Measurements from ENCODE around the gene SPTBN5. TPM values are rescaled to one million over a fixed set of nuclear protein-coding genes. Genes with fewer than 3 reads are reported as not detected.

Gene SPTBN5
- total and polyA plus RNA-seq, 2 experiments from 2014 or later: 0.57 to 1.1 TPM

DNA sequence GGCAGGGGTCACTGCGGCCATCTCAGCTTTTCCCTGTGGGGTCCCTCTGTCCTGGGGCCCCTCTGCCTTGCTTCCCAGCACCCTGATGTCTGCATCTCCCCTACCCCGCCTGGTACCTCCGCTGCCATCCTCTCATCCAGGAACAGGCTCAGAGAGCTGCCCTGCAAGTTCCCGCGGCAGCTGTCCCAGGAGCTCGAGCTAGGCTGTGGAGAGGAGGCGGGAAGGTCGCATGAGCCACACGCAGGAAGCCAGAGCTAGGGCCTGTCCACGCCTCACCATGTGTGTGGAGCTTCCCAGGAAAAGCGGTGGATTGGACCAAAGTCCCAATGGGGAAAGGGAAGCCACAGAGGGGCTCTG lies 42.7 kb downstream of the SPTBN5 start (continued):
- TF ChIP-seq, protein P1, sequence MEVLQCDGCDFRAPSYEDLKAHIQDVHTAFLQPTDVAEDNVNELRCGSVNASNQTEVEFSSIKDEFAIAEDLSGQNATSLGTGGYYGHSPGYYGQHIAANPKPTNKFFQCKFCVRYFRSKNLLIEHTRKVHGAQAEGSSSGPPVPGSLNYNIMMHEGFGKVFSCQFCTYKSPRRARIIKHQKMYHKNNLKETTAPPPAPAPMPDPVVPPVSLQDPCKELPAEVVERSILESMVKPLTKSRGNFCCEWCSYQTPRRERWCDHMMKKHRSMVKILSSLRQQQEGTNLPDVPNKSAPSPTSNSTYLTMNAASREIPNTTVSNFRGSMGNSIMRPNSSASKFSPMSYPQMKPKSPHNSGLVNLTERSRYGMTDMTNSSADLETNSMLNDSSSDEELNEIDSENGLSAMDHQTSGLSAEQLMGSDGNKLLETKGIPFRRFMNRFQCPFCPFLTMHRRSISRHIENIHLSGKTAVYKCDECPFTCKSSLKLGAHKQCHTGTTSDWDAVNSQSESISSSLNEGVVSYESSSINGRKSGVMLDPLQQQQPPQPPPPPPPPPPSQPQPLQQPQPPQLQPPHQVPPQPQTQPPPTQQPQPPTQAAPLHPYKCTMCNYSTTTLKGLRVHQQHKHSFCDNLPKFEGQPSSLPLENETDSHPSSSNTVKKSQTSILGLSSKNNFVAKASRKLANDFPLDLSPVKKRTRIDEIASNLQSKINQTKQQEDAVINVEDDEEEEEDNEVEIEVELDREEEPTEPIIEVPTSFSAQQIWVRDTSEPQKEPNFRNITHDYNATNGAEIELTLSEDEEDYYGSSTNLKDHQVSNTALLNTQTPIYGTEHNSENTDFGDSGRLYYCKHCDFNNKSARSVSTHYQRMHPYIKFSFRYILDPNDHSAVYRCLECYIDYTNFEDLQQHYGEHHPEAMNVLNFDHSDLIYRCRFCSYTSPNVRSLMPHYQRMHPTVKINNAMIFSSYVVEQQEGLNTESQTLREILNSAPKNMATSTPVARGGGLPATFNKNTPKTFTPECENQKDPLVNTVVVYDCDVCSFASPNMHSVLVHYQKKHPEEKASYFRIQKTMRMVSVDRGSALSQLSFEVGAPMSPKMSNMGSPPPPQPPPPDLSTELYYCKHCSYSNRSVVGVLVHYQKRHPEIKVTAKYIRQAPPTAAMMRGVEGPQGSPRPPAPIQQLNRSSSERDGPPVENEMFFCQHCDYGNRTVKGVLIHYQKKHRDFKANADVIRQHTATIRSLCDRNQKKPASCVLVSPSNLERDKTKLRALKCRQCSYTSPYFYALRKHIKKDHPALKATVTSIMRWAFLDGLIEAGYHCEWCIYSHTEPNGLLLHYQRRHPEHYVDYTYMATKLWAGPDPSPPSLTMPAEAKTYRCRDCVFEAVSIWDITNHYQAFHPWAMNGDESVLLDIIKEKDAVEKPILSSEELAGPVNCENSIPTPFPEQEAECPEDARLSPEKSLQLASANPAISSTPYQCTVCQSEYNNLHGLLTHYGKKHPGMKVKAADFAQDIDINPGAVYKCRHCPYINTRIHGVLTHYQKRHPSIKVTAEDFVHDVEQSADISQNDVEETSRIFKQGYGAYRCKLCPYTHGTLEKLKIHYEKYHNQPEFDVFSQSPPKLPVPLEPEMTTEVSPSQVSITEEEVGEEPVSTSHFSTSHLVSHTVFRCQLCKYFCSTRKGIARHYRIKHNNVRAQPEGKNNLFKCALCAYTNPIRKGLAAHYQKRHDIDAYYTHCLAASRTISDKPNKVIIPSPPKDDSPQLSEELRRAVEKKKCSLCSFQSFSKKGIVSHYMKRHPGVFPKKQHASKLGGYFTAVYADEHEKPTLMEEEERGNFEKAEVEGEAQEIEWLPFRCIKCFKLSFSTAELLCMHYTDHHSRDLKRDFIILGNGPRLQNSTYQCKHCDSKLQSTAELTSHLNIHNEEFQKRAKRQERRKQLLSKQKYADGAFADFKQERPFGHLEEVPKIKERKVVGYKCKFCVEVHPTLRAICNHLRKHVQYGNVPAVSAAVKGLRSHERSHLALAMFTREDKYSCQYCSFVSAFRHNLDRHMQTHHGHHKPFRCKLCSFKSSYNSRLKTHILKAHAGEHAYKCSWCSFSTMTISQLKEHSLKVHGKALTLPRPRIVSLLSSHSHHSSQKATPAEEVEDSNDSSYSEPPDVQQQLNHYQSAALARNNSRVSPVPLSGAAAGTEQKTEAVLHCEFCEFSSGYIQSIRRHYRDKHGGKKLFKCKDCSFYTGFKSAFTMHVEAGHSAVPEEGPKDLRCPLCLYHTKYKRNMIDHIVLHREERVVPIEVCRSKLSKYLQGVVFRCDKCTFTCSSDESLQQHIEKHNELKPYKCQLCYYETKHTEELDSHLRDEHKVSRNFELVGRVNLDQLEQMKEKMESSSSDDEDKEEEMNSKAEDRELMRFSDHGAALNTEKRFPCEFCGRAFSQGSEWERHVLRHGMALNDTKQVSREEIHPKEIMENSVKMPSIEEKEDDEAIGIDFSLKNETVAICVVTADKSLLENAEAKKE (CRISPR knock-in tag; IDR thresholded peaks at IDR 0.05): no peak
- TF ChIP-seq STAT1 (IDR thresholded peaks at IDR 0.05; ENCODE audit: unreplicated experiment) (no peak), POLR2AphosphoS5 (IDR thresholded peaks at IDR 0.05; ENCODE audit: low read depth) (no peak), NANOG (IDR thresholded peaks at IDR 0.05; ENCODE audit: borderline replicate concordance) (no peak), CREB1 (CRISPR knock-in tag; IDR thresholded peaks at IDR 0.05; ENCODE audit: low read depth) (no peak)

DNA sequence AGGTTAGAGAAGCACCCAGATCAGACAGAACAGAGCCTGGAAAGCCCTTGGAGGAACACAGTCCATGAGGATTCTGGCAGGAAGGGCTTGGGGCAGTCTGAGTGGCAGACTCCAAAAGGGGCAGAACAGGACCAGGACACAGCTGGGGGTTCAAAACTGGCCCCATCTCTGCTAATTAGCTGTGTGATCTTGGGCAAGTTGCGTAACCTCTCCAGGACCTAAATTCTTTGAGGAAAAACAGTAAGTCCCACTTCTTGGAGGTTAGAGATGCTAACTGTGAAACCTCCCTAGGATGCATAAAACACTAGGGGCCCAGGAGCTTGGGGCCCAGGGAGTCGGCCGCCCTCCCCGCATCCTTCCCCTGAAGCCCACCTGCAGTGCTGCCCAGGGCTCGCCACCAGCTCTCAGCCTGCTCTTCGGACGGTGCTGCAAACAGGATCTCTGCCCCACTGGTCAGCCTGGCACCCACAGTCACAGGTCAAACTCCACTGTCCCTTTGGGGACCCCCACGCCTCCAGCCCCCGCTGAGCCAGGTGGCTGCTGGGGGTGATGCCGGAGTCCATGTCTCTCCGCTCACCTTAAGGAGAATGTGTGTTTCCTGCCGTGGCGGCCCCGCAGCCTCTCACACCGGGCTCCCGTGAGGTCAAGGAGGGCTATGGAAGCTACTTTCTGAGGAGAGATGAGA lies 43.2 kb downstream of the SPTBN5 start:
- DNase-seq (ENCODE audit: low spot score) (no peak), ATAC-seq (no peak)
- Histone ChIP-seq H3K4me1 (ENCODE audit: insufficient read depth) (no peaks in the 10 kb centered on the region), H3K36me3 (ENCODE audit: insufficient read depth) (no peaks in the 10 kb centered on the region), H3K27me3 (ENCODE audit: insufficient read depth) (no peaks in the 10 kb centered on the region), H3F3A (replicated peaks; ENCODE audit: low read depth) (no peaks in the 10 kb centered on the region), H3K79me2 (replicated peaks; ENCODE audit: insufficient read depth) (no peaks in the 10 kb centered on the region), H3K4me3 (no peak overlapping the region), H3K4me2 (no peak overlapping the region), H4K20me1 (replicated peaks; ENCODE audit: insufficient read depth) (no peaks in the 10 kb centered on the region), H3K27ac (ENCODE audit: low read depth) (no peak overlapping the region), H2AFZ (no peak overlapping the region), H3K9me2 (ENCODE audit: insufficient read depth) (no peaks in the 10 kb centered on the region)
- Mint-ChIP-seq H3K27ac (no peak overlapping the region), H3K27me3 (ENCODE audit: insufficient read depth, low read depth, poor library complexity) (peaks cover 11% of the 10 kb centered on the region), H3K36me3 (ENCODE audit: low read depth) (no peaks in the 10 kb centered on the region; the same call in 2 of the 3 replicates), H3K4me3 (no peak overlapping the region), H3K9me3 (no peaks in the 10 kb centered on the region; the same call in 2 of the 3 replicates), H3K4me1 (peaks cover 3% of the 10 kb centered on the region)
- TF ChIP-seq, protein P2, sequence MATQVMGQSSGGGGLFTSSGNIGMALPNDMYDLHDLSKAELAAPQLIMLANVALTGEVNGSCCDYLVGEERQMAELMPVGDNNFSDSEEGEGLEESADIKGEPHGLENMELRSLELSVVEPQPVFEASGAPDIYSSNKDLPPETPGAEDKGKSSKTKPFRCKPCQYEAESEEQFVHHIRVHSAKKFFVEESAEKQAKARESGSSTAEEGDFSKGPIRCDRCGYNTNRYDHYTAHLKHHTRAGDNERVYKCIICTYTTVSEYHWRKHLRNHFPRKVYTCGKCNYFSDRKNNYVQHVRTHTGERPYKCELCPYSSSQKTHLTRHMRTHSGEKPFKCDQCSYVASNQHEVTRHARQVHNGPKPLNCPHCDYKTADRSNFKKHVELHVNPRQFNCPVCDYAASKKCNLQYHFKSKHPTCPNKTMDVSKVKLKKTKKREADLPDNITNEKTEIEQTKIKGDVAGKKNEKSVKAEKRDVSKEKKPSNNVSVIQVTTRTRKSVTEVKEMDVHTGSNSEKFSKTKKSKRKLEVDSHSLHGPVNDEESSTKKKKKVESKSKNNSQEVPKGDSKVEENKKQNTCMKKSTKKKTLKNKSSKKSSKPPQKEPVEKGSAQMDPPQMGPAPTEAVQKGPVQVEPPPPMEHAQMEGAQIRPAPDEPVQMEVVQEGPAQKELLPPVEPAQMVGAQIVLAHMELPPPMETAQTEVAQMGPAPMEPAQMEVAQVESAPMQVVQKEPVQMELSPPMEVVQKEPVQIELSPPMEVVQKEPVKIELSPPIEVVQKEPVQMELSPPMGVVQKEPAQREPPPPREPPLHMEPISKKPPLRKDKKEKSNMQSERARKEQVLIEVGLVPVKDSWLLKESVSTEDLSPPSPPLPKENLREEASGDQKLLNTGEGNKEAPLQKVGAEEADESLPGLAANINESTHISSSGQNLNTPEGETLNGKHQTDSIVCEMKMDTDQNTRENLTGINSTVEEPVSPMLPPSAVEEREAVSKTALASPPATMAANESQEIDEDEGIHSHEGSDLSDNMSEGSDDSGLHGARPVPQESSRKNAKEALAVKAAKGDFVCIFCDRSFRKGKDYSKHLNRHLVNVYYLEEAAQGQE (IDR thresholded peaks at IDR 0.05; ENCODE audit: unreplicated experiment): no peak
- TF ChIP-seq, protein P3, sequence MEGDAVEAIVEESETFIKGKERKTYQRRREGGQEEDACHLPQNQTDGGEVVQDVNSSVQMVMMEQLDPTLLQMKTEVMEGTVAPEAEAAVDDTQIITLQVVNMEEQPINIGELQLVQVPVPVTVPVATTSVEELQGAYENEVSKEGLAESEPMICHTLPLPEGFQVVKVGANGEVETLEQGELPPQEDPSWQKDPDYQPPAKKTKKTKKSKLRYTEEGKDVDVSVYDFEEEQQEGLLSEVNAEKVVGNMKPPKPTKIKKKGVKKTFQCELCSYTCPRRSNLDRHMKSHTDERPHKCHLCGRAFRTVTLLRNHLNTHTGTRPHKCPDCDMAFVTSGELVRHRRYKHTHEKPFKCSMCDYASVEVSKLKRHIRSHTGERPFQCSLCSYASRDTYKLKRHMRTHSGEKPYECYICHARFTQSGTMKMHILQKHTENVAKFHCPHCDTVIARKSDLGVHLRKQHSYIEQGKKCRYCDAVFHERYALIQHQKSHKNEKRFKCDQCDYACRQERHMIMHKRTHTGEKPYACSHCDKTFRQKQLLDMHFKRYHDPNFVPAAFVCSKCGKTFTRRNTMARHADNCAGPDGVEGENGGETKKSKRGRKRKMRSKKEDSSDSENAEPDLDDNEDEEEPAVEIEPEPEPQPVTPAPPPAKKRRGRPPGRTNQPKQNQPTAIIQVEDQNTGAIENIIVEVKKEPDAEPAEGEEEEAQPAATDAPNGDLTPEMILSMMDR (conservative IDR thresholded peaks at IDR 0.05; ENCODE audit: low read depth in 2 of 2): no peak
- TF ChIP-seq POLR2AphosphoS5 (IDR thresholded peaks at IDR 0.05; ENCODE audit: low read depth): no peak
- TF ChIP-seq CREB1 (CRISPR knock-in tag; IDR thresholded peaks at IDR 0.05; ENCODE audit: low read depth): no peak
